ENCODE results near the gene MTX1. TPM values are rescaled to one million over a fixed set of nuclear protein-coding genes. Genes with fewer than 3 reads are reported as not detected.
A peak's percentile ranks its signal among the peaks of the same experiment; 100 is the strongest.

Gene MTX1
- polyA plus RNA-seq, 1 of the 3 experiments (the other 2 are of a cell fraction): 79.1 TPM

- Histone ChIP-seq H3K9me2 (no peaks in the 10 kb centered on the region), H3K27me3 (ENCODE audit: insufficient read depth) (no peaks in the 10 kb centered on the region), H2AFZ (ENCODE audit: low read depth) (peak overlapping the region; percentile 83; the same call in 1 of the 2 replicates), H3K4me3 (ENCODE audit: low read depth in 2 of 2, low read length in 1 of 2) (peak overlapping the region; percentile 60 to 69), H3F3A (replicated peaks; ENCODE audit: insufficient read depth) (peaks cover 34% of the 10 kb centered on the region), H3K4me2 (peak overlapping the region; percentile 91), H3K9me3 (no peaks in the 10 kb centered on the region), H3K4me1 (ENCODE audit: control insufficient read depth in 1 of 2, insufficient read depth in 2 of 2, low read depth in 1 of 2, low read length in 1 of 2) (peaks cover 12 to 14% of the 10 kb centered on the region in 2 experiments; a peak in 3 of 4 replicates), H3K9ac (peak overlapping the region; percentile 85), H3K79me2 (ENCODE audit: insufficient read depth) (peaks cover 28% of the 10 kb centered on the region), H3K36me3 (replicated peaks in 1 of 2; ENCODE audit: control insufficient read depth in 1 of 2, insufficient read depth in 2 of 2, low read length in 1 of 2) (no peaks in the 10 kb centered on the region), H4K20me1 (ENCODE audit: insufficient read depth) (no peaks in the 10 kb centered on the region), H3K27ac (ENCODE audit: low read depth in 2 of 2, low read length in 1 of 2) (peak overlapping the region; percentile 86 to 93)
- under 1% methylated on average over 7 of the region's 7 CpGs for WGBS (ENCODE audit: low lambda C conversion rate)
- CTCF ChIA-PET: interaction anchor here (0.6 to 4.1 kb wide), 22 partner anchors 13 to 718 kb away, joined by 3 to 48 read pairs (median 4); partner anchors contain the start of genes KRTCAP2, MTX1, THBS3 and TRIM46
- TF ChIP-seq NFIC (IDR thresholded peaks at IDR 0.05; ENCODE audit: borderline replicate concordance) (no peak), SMC3 (IDR thresholded peaks at IDR 0.05; ENCODE audit: low read depth, low read length) (peak; percentile 23; the same call in 1 of the 2 replicates), CTCF (IDR thresholded peaks at IDR 0.05) (peak; percentile 68), RXRA (IDR thresholded peaks at IDR 0.05; ENCODE audit: borderline replicate concordance, low read depth) (no peak), SIN3A (IDR thresholded peaks at IDR 0.05; ENCODE audit: borderline replicate concordance, low read depth, low read length) (no peak), RFX5 (IDR thresholded peaks at IDR 0.05; ENCODE audit: low read length) (no peak), USF2 (IDR thresholded peaks at IDR 0.05; ENCODE audit: borderline replicate concordance, low read depth, low read length) (no peak), RAD21 (IDR thresholded peaks at IDR 0.05; ENCODE audit: low read length) (peak; percentile 64), MEF2A (IDR thresholded peaks at IDR 0.05; ENCODE audit: borderline replicate concordance, low read depth) (no peak), GATA2 (CRISPR knock-in tag; IDR thresholded peaks at IDR 0.05) (no peak), RCOR1 (IDR thresholded peaks at IDR 0.05; ENCODE audit: low read length) (no peak), ZBTB33 (IDR thresholded peaks at IDR 0.05; ENCODE audit: borderline replicate concordance, low read depth) (no peak), TAF1 (IDR thresholded peaks at IDR 0.05; ENCODE audit: borderline replicate concordance, low read depth, low read length) (no peak), CHD2 (IDR thresholded peaks at IDR 0.05; ENCODE audit: low read length, partially characterized antibody) (no peak), FOSL2 (IDR thresholded peaks at IDR 0.05; ENCODE audit: borderline replicate concordance, low read depth) (no peak), TEAD4 (IDR thresholded peaks at IDR 0.05; ENCODE audit: borderline replicate concordance, insufficient read depth) (no peak), USF1 (IDR thresholded peaks at IDR 0.05; ENCODE audit: borderline replicate concordance, low read depth) (no peak), FOXJ3 (CRISPR knock-in tag; IDR thresholded peaks at IDR 0.05) (no peak), FOXM1 (IDR thresholded peaks at IDR 0.05; ENCODE audit: low read depth) (no peak), PBX3 (IDR thresholded peaks at IDR 0.05) (no peak), JUND (IDR thresholded peaks at IDR 0.05) (no peak), IRF3 (IDR thresholded peaks at IDR 0.05; ENCODE audit: low read depth, low read length) (no peak), MXI1 (IDR thresholded peaks at IDR 0.05; ENCODE audit: low read depth, low read length) (no peak), EP300 (IDR thresholded peaks at IDR 0.05; ENCODE audit: borderline replicate concordance in 1 of 2, low read depth in 1 of 2, low read length in 1 of 2) (no peak), NRF1 (IDR thresholded peaks at IDR 0.05; ENCODE audit: low read depth, low read length) (no peak)
- peak; percentile 60 for DNase-seq
- POLR2A ChIA-PET: interaction anchor here (0.6 to 1.0 kb wide), 3 partner anchors 24 to 34 kb away, joined by 3 to 5 read pairs (median 4); no protein-coding TSS in a partner anchor
Measured at GRCh38 chr1:155226188-155226909, 17.9 kb downstream of the MTX1 start.

Measured in SK-N-SH (cell line).